Body of pancreas (tissue), 4 donors: Measurements from ENCODE around the gene RTL1. TPM values are rescaled to one million over a fixed set of nuclear protein-coding genes. Genes with fewer than 3 reads are reported as not detected.
A peak's percentile ranks its signal among the peaks of the same experiment; 100 is the strongest.

Experiments used
- ATAC-seq: fragments of 150-250 bp; one replicate; pipeline ENCODE4 v1.9.1; 2016
- DNase-seq, 4 donors: peaks; one replicate each; pipeline ENCODE4 v3.0.0-alpha.2; 2019
- H3K27ac ChIP-seq, 4 donors: fragments of 200-600 bp; sonication (generic); 1 replicate in 3 of 4; 2 replicates in 1 of 4; pipeline versions ENCODE4 v1.5.1 to v1.6.1; 2016 to 2019; ENCODE audit warnings: mild to moderate bottlenecking in 1 of 4, mixed read lengths in 1 of 4, moderate library complexity in 1 of 4
- H3K27me3 ChIP-seq, 2 donors: fragments of 200-600 bp; sonication (generic); one replicate each; pipeline ENCODE4 v1.6.0; 2016; ENCODE audit warnings: mild to moderate bottlenecking in 1 of 2
- H3K36me3 ChIP-seq, 2 donors: fragments of 200-600 bp; sonication (generic); replicated peaks in 1 of 2; 2 replicates each; pipeline ENCODE4 v1.5.1; 2016; ENCODE audit warnings: low read depth in 2 of 2; ENCODE audit not compliant: insufficient read depth in 1 of 2
- H3K4me1 ChIP-seq: fragments of 200-600 bp; sonication (generic); one replicate; pipeline ENCODE4 v1.6.0; 2016
- H3K4me3 ChIP-seq, 2 donors: fragments of 200-600 bp; sonication (generic); 1 replicate in 1 of 2; 2 replicates in 1 of 2; pipeline ENCODE4 v1.5.1; 2016 to 2019
- H3K9me3 ChIP-seq, 3 donors: fragments of 200-600 bp; sonication (generic); 1 replicate in 2 of 3; 2 replicates in 1 of 3; pipeline ENCODE4 v1.5.1; 2016
- CTCF ChIP-seq, 7 experiments: fragments of 450-650 bp in 4 of 7; fragments of 200-600 bp in 3 of 7; sonication (generic) in 3 of 7; IDR thresholded peaks; one replicate each; pipeline ENCODE4 v1.5.1; 2016 to 2019; ENCODE audit warnings: antibody characterized with exemption in 7 of 7
- POLR2A ChIP-seq, 3 donors: fragments of 450-650 bp; IDR thresholded peaks; one replicate each; pipeline ENCODE4 v1.6.1; 2016; ENCODE audit warnings: antibody characterized with exemption in 3 of 3, mild to moderate bottlenecking in 2 of 3
- WGBS, 2 donors: methylation state at CpG; one replicate each; pipeline ENCODE4 v1.1.5; 2017; 5-methylcytosine and 5-hydroxymethylcytosine counted together
- intact Hi-C: fragments of 100-400 bp; cut with DNase I; formaldehyde crosslinking; loops from one replicate; pipeline ENCODE4 v1.15.1; 2023
- total RNA-seq, 2 donors: library from RNA; depleted of rRNA; stranded (reverse); fragments of >200 nt; gene quantifications; one replicate each; pipeline ENCODE4 v1.1.0, GENCODE V29; 2016

Gene RTL1
- total RNA-seq, 2 donors from 2014 or later = 0.26 TPM; not detected in 1

GRCh38 chr14:100898935-100899883 is 4.3 kb downstream of the RTL1 start:
- H3K9me3 ChIP-seq = no peaks in the 10 kb centered on the region
- no peaks in the 10 kb centered on the region for H3K36me3 ChIP-seq
- ATAC-seq (peak; percentile 37), DNase-seq (peak in 3 of 4 donors; percentile 44 to 51 (median 45))
- H3K27me3 ChIP-seq = no peaks in the 10 kb centered on the region
- no peak for TF ChIP-seq CTCF (IDR thresholded peaks at IDR 0.05)
- no peak for TF ChIP-seq POLR2A (IDR thresholded peaks at IDR 0.05)
- peaks cover 20% of the 10 kb centered on the region for H3K4me1 ChIP-seq
- no peak overlapping the region for H3K27ac ChIP-seq
- intact Hi-C loops = no loop called here
- 52 to 62% methylated on average over 19 to 21 of the region's 21 CpGs for WGBS, 2 donors
- no peak overlapping the region for H3K4me3 ChIP-seq

GRCh38 chr14:100898465-100898864 is 5.1 kb downstream of the RTL1 start:
- Histone ChIP-seq H3K27me3 (no peaks in the 10 kb centered on the region), H3K4me1 (peaks cover 20% of the 10 kb centered on the region), H3K36me3 (no peaks in the 10 kb centered on the region), H3K4me3 (no peak overlapping the region), H3K27ac (no peak overlapping the region), H3K9me3 (no peaks in the 10 kb centered on the region)
- peak in 1 of 4 donors; percentile 9 for DNase-seq
- WGBS, 2 donors = 60 to 63% methylated on average over 11 of the region's 11 CpGs
- TF ChIP-seq POLR2A (IDR thresholded peaks at IDR 0.05) (no peak), CTCF (IDR thresholded peaks at IDR 0.05) (no peak)
- ATAC-seq = no peak
- intact Hi-C loops = no loop called here

GRCh38 chr14:100896369-100897060 is 7.0 kb downstream of the RTL1 start:
- WGBS, 2 donors = 51 to 65% methylated on average over 22 of the region's 22 CpGs
- no peaks in the 10 kb centered on the region for H3K9me3 ChIP-seq
- no peak overlapping the region for H3K4me3 ChIP-seq
- H3K27ac ChIP-seq = no peak overlapping the region
- no peak for ATAC-seq
- TF ChIP-seq CTCF (IDR thresholded peaks at IDR 0.05) (no peak), POLR2A (IDR thresholded peaks at IDR 0.05) (no peak)
- H3K36me3 ChIP-seq = no peaks in the 10 kb centered on the region
- H3K27me3 ChIP-seq = no peaks in the 10 kb centered on the region
- H3K4me1 ChIP-seq = peaks cover 20% of the 10 kb centered on the region
- DNase-seq = peak in 1 of 4 donors; percentile 6
- intact Hi-C loops = no loop called here

GRCh38 chr14:100895411-100895810 is 8.1 kb downstream of the RTL1 start:
- no peaks in the 10 kb centered on the region for H3K27me3 ChIP-seq
- TF ChIP-seq CTCF (IDR thresholded peaks at IDR 0.05) (no peak), POLR2A (IDR thresholded peaks at IDR 0.05) (no peak)
- peak in 1 of 4 donors; percentile 2 for DNase-seq

More at GRCh38 chr14:100895411-100895810, 8.1 kb downstream of the RTL1 start:
- intact Hi-C loops = no loop called here
- Histone ChIP-seq H3K4me3 (no peak overlapping the region), H3K4me1 (peaks cover 15% of the 10 kb centered on the region), H3K36me3 (no peaks in the 10 kb centered on the region), H3K27ac (no peak overlapping the region), H3K9me3 (no peaks in the 10 kb centered on the region)
- WGBS, 2 donors = 84 to 86% methylated on average over 6 of the region's 6 CpGs
- no peak for ATAC-seq
